HG02759 (cell line): ENCODE data around the gene EZH2.

Experiments used
- ATAC-seq: cut with Tn5 transposase; IDR thresholded peaks from one replicate; pipeline ENCODE4 v1.9.1; 2021; ENCODE audit warnings: mild to moderate bottlenecking, moderate library complexity; ENCODE audit not compliant: unreplicated experiment

EZH2 gene

GRCh38 chr7:148901178-148901577, 17.1 kb upstream of the EZH2 start:
- no peak for ATAC-seq

- no peak for ATAC-seq
These were observed 14.9 kb upstream of the EZH2 start for GRCh38 chr7:148898845-148899484.

- ATAC-seq: no peak
These were observed 10.5 kb upstream of the EZH2 start for GRCh38 chr7:148894591-148894990.

- no peak for ATAC-seq
These were observed 9.0 kb upstream of the EZH2 start for GRCh38 chr7:148893071-148893470.

- ATAC-seq: no peak
These were observed 4.2 kb upstream of the EZH2 start for GRCh38 chr7:148888300-148888699.

GRCh38 chr7:148886844-148887243, 2.8 kb upstream of the EZH2 start:
- ATAC-seq: no peak

- peak; percentile 87 for ATAC-seq
These were observed 370 bp upstream of the EZH2 start for GRCh38 chr7:148884299-148885022.

- peak; percentile 34 for ATAC-seq
These were observed 634 bp downstream of the EZH2 start for GRCh38 chr7:148883266-148884048.

- no peak for ATAC-seq
These were observed 1.2 kb downstream of the EZH2 start for GRCh38 chr7:148882841-148883265.

GRCh38 chr7:148882192-148882591, 1.9 kb downstream of the EZH2 start:
- no peak for ATAC-seq

GRCh38 chr7:148878317-148878716, 5.8 kb downstream of the EZH2 start:
- no peak for ATAC-seq

- no peak for ATAC-seq
These were observed 6.6 kb downstream of the EZH2 start for GRCh38 chr7:148877517-148877916.

- no peak for ATAC-seq
These were observed 11.9 kb downstream of the EZH2 start for GRCh38 chr7:148872188-148872587.

GRCh38 chr7:148871551-148871950, 12.5 kb downstream of the EZH2 start:
- ATAC-seq: no peak

GRCh38 chr7:148871030-148871429, 13.1 kb downstream of the EZH2 start:
- ATAC-seq: no peak

- ATAC-seq: no peak
These were observed 15.8 kb downstream of the EZH2 start for GRCh38 chr7:148868378-148868674.

- no peak for ATAC-seq
These were observed 16.3 kb downstream of the EZH2 start for GRCh38 chr7:148867596-148868377.

GRCh38 chr7:148866362-148866761, 17.7 kb downstream of the EZH2 start:
- ATAC-seq: no peak

GRCh38 chr7:148865283-148865682, 18.8 kb downstream of the EZH2 start:
- no peak for ATAC-seq

GRCh38 chr7:148863324-148863723, 20.8 kb downstream of the EZH2 start:
- ATAC-seq: no peak

GRCh38 chr7:148862481-148862880, 21.6 kb downstream of the EZH2 start:
- ATAC-seq: no peak
